GM21619 (cell line): ENCODE data around the gene FAM222B.
"Not testable (repeated sequence)": the region's sequence is repeated elsewhere in the genome, so short reads cannot be mapped to it uniquely, and the experiment has no call there.

ENCODE experiments used
- ATAC-seq: cut with Tn5 transposase; IDR thresholded peaks from one replicate; pipeline ENCODE4 v1.9.1; 2021; ENCODE audit not compliant: unreplicated experiment

Gene FAM222B

GRCh38 chr17:28734712-28735241, 107.8 kb downstream of the FAM222B start:
- no peak for ATAC-seq

DNA sequence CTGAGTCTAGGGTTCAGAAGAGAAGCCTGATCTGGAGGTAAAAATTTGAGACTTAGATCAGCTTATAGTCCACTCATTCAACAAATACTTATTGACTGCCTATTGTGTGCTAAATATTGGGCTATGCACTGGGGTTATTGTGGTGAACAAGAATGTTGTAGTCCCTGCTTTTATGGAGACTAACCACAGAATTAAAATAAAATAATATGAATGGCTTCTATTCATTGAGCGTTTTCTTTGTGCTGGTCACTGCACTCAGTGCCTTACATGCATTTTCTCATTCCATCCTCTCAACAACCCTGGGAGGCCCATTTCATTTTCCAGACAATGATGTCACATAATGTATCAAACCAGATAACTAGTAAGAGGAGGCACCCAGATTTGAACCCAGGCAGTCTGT, 109.2 kb downstream of the FAM222B start:
- no peak for ATAC-seq

- ATAC-seq = no peak
These were observed 112.7 kb downstream of the FAM222B start for GRCh38 chr17:28729950-28730330.

- peak; percentile 29 for ATAC-seq
These were observed 114.0 kb downstream of the FAM222B start, which contains the start of gene NEK8 for GRCh38 chr17:28728364-28729200. NEK8 (plus strand) TSS chr17:28728788; CDS start chr17:28728814, 26 bp downstream.

- peak; percentile 30 for ATAC-seq
These were observed 115.7 kb downstream of the FAM222B start for GRCh38 chr17:28726627-28727491.

- ATAC-seq = peak; percentile 13
These were observed 116.4 kb downstream of the FAM222B start, which contains the start of gene TLCD1 for GRCh38 chr17:28726226-28726626. TLCD1 (minus strand) TSS chr17:28726233; CDS start chr17:28726097, 136 bp downstream.

DNA sequence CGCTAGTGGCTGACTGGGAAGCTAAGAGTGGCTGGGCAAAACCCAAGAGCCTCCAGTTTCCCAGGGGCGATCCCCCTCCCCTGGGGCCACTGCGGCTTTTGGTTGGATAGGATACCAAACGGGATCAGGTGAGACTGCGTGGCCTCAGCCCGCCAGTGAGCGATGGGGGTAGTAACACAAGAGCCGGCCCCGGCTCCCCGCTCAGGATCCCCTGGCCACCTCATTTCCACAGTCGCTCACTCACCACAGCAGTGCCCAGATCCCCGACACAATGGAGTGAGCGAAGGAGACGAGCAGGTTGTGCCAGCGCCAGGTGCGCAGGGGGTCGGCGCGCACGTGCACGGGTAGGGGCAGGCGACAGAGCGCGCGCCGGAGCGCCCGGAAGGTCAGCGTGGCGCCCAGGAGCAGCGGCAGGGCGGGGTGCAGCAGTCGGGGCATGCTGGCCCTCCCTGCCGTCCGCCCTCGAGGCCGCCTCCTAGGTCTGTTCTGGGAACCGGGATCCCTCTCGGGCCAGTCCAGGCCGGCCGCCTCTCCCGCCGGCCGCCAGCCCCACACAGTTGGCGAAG, 116.8 kb downstream of the FAM222B start:
- ATAC-seq = peak; percentile 2

DNA sequence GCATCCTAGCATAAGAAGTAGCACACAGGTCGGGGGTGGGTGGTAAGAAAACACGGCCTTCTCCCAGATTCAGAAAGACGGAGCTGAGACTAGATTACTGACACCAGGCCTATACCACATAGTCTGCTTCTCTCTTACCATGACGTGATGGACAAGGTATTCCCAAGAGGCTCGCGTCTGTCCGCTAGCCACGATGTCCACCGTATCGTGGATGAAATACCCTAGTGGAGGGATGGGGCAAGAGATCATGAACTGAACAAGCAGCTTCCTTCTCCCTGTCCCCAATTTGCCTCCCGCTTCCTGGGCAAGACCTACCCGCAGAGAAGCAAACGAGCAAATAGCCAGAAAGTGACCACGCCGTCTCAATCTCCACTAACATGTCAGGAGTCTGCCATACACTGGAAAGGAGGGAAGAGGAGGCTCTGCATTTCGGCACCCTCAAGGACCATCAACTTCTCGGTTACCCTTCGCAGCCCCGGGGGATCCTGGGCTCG, 117.4 kb downstream of the FAM222B start:
- ATAC-seq = no peak

- no peak for ATAC-seq
These were observed 118.0 kb downstream of the FAM222B start for GRCh38 chr17:28724500-28725165.

DNA sequence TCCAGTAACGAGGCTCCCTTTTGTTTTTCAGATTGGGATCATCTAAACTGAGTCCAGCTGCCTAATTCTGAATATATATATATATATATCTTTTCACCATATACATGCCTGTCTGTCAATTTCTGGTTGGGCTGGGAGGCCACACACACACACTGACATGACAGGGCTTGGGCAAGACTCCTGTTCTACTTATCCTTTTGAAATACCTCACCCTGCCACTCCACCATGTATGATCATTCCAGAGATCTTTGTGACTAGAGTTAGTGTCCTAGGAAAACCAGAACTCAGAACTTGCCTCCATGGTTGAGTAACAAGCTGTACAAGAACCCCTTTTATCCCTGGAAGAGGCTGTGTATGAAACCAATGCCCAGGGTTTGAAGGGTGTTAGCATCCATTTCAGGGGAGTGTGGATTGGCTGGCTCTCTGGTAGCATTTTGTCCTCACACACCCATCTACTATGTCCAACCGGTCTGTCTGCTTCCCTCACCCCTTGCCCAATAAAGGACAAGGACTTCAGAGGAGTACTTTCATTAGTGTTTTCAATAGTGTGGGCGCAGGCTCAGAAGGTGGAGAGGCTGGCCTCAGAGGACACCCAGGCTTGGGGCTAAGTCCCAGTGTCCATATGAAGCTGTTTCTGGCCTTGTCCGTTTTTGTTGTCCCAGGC, 118.6 kb downstream of the FAM222B start:
- not testable (repeated sequence) for ATAC-seq

DNA sequence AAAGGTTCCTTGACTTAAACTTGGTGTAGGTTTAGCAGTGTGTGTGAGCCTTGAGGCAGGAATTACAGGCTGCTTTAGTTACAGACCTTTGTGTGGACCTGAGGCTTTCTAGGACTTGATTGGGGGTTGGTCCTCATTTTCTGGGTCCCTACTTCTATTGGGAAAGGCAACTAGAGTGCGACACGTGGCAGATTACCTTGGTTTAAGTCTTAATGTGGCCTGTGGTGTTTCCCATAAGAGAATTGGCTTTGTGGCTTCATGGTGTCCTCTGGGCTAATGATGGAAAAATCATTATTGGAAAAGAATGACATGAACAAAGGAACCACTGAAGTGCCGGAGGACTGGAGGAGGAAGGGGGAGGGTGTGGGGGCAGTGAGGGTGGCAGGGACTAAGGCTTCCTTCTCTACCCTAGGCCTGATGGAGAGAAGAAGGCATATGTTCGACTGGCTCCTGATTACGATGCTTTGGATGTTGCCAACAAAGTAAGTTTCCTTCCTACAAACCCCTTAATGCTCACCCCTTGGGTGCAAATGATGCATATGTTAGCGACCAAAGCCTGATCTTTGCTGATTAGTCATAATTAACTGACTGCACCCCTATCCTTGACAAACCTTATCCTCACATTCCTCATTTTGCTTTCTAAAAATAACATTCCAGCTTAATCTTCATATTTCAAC, 119.3 kb downstream of the FAM222B start:
- ATAC-seq = no peak

- ATAC-seq = no peak
These were observed 120.0 kb downstream of the FAM222B start for GRCh38 chr17:28722417-28723158.

DNA sequence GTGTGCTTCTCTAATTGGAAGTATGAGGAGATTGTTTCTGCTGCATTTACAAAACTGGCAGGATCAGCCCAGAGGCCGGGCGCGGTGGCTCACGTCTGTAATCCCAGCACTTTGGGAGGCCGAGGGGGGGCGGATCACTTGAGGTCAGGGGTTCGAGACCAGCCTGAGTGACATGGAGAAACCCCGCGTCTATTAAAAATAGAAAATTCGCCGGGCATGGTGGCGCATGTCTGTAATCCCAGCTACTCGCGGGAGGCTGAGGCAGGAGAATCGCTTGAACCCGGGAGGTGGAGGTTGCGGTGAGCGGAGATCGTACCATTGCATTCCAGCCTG, 121.6 kb downstream of the FAM222B start:
- ATAC-seq = not testable (repeated sequence)

- ATAC-seq = no peak
These were observed 122.2 kb downstream of the FAM222B start for GRCh38 chr17:28720247-28720996.

GRCh38 chr17:28719021-28719433, 123.6 kb downstream of the FAM222B start:
- ATAC-seq = no peak

GRCh38 chr17:28718333-28719020, 124.1 kb downstream of the FAM222B start:
- ATAC-seq = no peak

DNA sequence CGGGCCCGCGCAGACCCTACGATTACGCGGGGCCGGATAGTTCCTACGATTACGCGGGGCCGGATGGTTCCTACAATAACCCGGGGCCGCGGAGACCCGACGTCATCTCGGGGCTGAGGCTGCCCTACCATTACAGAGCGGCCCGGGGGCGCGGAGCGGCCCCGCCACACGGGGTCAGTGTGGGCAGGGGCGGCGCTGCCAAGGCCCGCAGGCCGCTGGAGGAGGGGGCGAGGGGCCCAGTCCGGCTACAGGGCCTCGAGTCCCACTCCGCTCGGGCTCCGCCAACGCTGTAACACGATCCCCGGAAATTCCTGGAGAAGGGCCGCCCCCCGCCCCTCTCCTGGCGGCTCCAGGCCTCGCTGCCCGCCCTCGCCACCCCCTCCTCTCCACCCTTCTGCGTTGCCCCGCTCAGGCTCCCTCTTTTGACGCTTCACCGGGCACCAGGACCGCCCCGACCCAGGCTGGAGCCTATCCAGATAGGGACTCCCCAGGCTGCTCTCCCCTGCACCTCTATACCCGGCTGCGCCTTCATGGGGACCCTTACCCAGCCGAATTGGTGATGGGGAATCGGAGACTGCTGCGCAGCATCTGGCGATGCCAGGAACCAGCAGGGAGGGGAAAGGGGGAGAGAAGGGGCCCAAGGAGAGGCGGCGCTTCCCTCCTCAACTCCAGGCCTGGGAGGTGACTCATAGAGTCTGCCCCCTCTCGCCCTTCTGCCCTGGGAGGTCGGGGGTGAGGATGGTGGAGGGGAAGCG, 124.8 kb downstream of the FAM222B start, which contains the start of gene RAB34:
Gene RAB34 (minus strand): TSS at position 291 of the 755 bp plus-strand sequence. CDS start 602 bp downstream, outside the sequence.
- ATAC-seq = no peak
